ENCODE results near the gene TEC. TPM values are rescaled to one million over a fixed set of nuclear protein-coding genes. Genes with fewer than 3 reads are reported as not detected.

Gene TEC
- total RNA-seq, 1 donor from 2014 or later = not detected

- no peak for DNase-seq (ENCODE audit: low spot score)
- Mint-ChIP-seq H3K9me3 (no peaks in the 10 kb centered on the region), H3K4me3 (no peak overlapping the region), H3K27me3 (ENCODE audit: insufficient read depth, low read depth) (no peaks in the 10 kb centered on the region), H3K4me1 (no peaks in the 10 kb centered on the region), H3K36me3 (no peaks in the 10 kb centered on the region), H3K27ac (no peak overlapping the region)
- Histone ChIP-seq H3K27ac (no peak overlapping the region), H3F3A (ENCODE audit: low read depth) (no peaks in the 10 kb centered on the region), H3K4me2 (no peak overlapping the region), H3K27me3 (peaks cover 1% of the 10 kb centered on the region), H3K79me2 (ENCODE audit: low read depth) (no peaks in the 10 kb centered on the region), H4K20me1 (ENCODE audit: low read depth) (no peaks in the 10 kb centered on the region), H3K4me1 (no peaks in the 10 kb centered on the region), H3K36me3 (no peaks in the 10 kb centered on the region), H3K9me3 (ENCODE audit: low read depth) (no peaks in the 10 kb centered on the region), H3K4me3 (no peak overlapping the region), H3K9ac (no peak overlapping the region), H2AFZ (replicated peaks) (no peak overlapping the region)
- TF ChIP-seq, protein P1, sequence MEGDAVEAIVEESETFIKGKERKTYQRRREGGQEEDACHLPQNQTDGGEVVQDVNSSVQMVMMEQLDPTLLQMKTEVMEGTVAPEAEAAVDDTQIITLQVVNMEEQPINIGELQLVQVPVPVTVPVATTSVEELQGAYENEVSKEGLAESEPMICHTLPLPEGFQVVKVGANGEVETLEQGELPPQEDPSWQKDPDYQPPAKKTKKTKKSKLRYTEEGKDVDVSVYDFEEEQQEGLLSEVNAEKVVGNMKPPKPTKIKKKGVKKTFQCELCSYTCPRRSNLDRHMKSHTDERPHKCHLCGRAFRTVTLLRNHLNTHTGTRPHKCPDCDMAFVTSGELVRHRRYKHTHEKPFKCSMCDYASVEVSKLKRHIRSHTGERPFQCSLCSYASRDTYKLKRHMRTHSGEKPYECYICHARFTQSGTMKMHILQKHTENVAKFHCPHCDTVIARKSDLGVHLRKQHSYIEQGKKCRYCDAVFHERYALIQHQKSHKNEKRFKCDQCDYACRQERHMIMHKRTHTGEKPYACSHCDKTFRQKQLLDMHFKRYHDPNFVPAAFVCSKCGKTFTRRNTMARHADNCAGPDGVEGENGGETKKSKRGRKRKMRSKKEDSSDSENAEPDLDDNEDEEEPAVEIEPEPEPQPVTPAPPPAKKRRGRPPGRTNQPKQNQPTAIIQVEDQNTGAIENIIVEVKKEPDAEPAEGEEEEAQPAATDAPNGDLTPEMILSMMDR (IDR thresholded peaks at IDR 0.05) = no peak
- no peak for TF ChIP-seq EZH2 (IDR thresholded peaks at IDR 0.05)
- TF ChIP-seq EZH2phosphoT487 (IDR thresholded peaks at IDR 0.05) = no peak
These were observed 7.2 kb downstream of the TEC start for GRCh38 chr4:48262484-48262883.

DNA sequence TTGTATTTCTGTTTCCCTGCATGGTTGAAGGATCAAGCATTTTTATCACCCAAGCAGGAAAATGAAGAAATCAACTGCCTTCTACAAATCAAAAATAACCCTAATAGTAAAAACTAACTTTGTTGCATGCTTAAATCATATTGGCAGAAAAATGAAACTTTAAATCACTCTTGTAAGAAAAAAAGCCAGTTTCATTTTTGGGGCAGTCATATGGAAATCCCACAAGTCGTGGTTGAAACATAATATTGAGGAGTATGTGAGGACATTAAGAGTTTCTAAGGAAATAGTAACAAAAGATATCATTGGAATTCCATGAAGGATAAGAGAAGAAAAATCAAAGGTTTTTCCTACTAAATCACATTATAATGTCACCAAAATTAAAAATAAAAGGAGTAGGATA lies 8.4 kb downstream of the TEC start:
- TF ChIP-seq EZH2 (IDR thresholded peaks at IDR 0.05) (no peak), EZH2phosphoT487 (IDR thresholded peaks at IDR 0.05) (no peak)
- TF ChIP-seq, protein P1 (IDR thresholded peaks at IDR 0.05) = no peak
- H3K27me3 ChIP-seq = no peaks in the 10 kb centered on the region
- H3K4me3 ChIP-seq = no peak overlapping the region
- no peaks in the 10 kb centered on the region for H3K9me3 Mint-ChIP-seq
- no peaks in the 10 kb centered on the region for H3K36me3 Mint-ChIP-seq
- H3K27me3 Mint-ChIP-seq (ENCODE audit: insufficient read depth, low read depth) = no peaks in the 10 kb centered on the region
- H3K4me1 Mint-ChIP-seq = no peaks in the 10 kb centered on the region
- H3K9me3 ChIP-seq (ENCODE audit: low read depth) = no peaks in the 10 kb centered on the region
- no peaks in the 10 kb centered on the region for H3K4me1 ChIP-seq
- H3K79me2 ChIP-seq (ENCODE audit: low read depth) = no peaks in the 10 kb centered on the region
- H3K9ac ChIP-seq = no peak overlapping the region
- H4K20me1 ChIP-seq (ENCODE audit: low read depth) = no peaks in the 10 kb centered on the region
- H3K4me2 ChIP-seq = no peak overlapping the region
- no peak overlapping the region for H3K27ac Mint-ChIP-seq
- DNase-seq (ENCODE audit: low spot score) = no peak
- H3K36me3 ChIP-seq = no peaks in the 10 kb centered on the region
- no peak overlapping the region for H3K4me3 Mint-ChIP-seq
- H3K27ac ChIP-seq = no peak overlapping the region
- H3F3A ChIP-seq (ENCODE audit: low read depth) = no peaks in the 10 kb centered on the region
- no peak overlapping the region for H2AFZ ChIP-seq (replicated peaks)

DNA sequence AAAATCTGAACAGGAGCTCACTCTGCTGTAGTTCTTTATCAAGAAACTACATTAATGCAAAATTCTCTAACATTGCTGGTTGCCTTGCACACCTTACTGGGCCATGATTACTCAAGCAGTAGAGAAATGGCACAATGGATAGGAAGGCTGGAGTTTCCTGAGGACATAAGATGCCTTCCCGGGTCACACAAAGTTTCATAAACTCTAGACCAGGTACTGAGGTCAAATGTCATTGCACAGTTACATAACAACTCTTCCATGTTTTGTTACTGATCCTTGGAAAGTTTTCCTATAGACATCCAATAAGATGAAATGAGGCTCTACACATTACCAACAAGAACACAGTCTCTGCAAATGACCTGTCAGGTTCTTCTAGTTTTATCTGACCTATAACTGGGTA lies 9.9 kb downstream of the TEC start:
- Histone ChIP-seq H3K36me3 (no peaks in the 10 kb centered on the region), H3K4me2 (no peak overlapping the region), H3K9ac (no peak overlapping the region), H3K27ac (no peak overlapping the region), H3K4me1 (no peaks in the 10 kb centered on the region), H3K4me3 (no peak overlapping the region), H3K79me2 (ENCODE audit: low read depth) (no peaks in the 10 kb centered on the region), H2AFZ (replicated peaks) (no peak overlapping the region), H4K20me1 (ENCODE audit: low read depth) (no peaks in the 10 kb centered on the region), H3K27me3 (no peaks in the 10 kb centered on the region), H3F3A (ENCODE audit: low read depth) (no peaks in the 10 kb centered on the region), H3K9me3 (ENCODE audit: low read depth) (no peaks in the 10 kb centered on the region)
- no peaks in the 10 kb centered on the region for H3K36me3 Mint-ChIP-seq
- H3K27me3 Mint-ChIP-seq (ENCODE audit: insufficient read depth, low read depth) = no peaks in the 10 kb centered on the region
- H3K4me3 Mint-ChIP-seq = no peak overlapping the region
- no peak for DNase-seq (ENCODE audit: low spot score)
- H3K27ac Mint-ChIP-seq = no peak overlapping the region
- no peaks in the 10 kb centered on the region for H3K9me3 Mint-ChIP-seq
- H3K4me1 Mint-ChIP-seq = no peaks in the 10 kb centered on the region
- TF ChIP-seq EZH2phosphoT487 (IDR thresholded peaks at IDR 0.05) (no peak), EZH2 (IDR thresholded peaks at IDR 0.05) (no peak)
- TF ChIP-seq, protein P1 (IDR thresholded peaks at IDR 0.05) = no peak

All from neural progenitor cell (in vitro differentiated cells).